Keratinocyte (primary cell): ENCODE data around the gene JAK3. TPM values are rescaled to one million over a fixed set of nuclear protein-coding genes. Genes with fewer than 3 reads are reported as not detected.

Experiments
- DNase-seq: peaks from one replicate; pipeline ENCODE4 v3.0.0-alpha.2; 2011; ENCODE audit warnings: low read depth, missing footprints, low spot score
- FAIRE-seq: peaks from 2 replicates; lab custom pipeline; 2011; peaks lifted over from hg19 to GRCh38; lab: Jason Lieb, UNC
- H2AFZ ChIP-seq: 2 replicates; pipeline ENCODE4 v1.6.0; 2012; ENCODE audit warnings: low read length, control low read depth, inconsistent platforms; ENCODE audit not compliant: control insufficient read depth
- H3K27ac ChIP-seq: 2 replicates; pipeline ENCODE4 v1.5.1; 2011; ENCODE audit warnings: low read length; ENCODE audit not compliant: control insufficient read depth, insufficient read depth
- H3K27me3 ChIP-seq: 3 replicates; pipeline ENCODE4 v1.6.0; 2011; ENCODE audit warnings: low read length; ENCODE audit not compliant: control insufficient read depth, insufficient read depth; ENCODE audit errors: extremely low read depth
- H3K36me3 ChIP-seq, 2 experiments: 2 replicates in 1 of 2; 3 replicates in 1 of 2; pipeline ENCODE4 v1.5.1; 2011; ENCODE audit warnings: low read length in 2 of 2, mild to moderate bottlenecking in 1 of 2; ENCODE audit not compliant: control insufficient read depth in 2 of 2, insufficient read depth in 2 of 2; ENCODE audit errors: extremely low read depth in 1 of 2
- H3K4me1 ChIP-seq: 3 replicates; pipeline ENCODE4 v1.5.1; 2011; ENCODE audit warnings: low read length; ENCODE audit not compliant: control insufficient read depth, insufficient read depth; ENCODE audit errors: extremely low read depth
- H3K4me2 ChIP-seq: 3 replicates; pipeline ENCODE4 v1.6.0; 2011; ENCODE audit warnings: low read depth, low read length; ENCODE audit not compliant: control insufficient read depth, insufficient read depth; ENCODE audit errors: extremely low read depth
- H3K4me3 ChIP-seq, 3 experiments: fragments of 200-600 bp in 1 of 3; sonication (generic) in 1 of 3; 2 replicates in 2 of 3; 3 replicates in 1 of 3; pipeline ENCODE4 v1.5.1; 2011 to 2016; ENCODE audit warnings: low read length in 3 of 3, mild to moderate bottlenecking in 3 of 3, control low read depth in 2 of 3, inconsistent platforms in 1 of 3, low read depth in 1 of 3, mixed read lengths in 1 of 3, mixed run types in 1 of 3, moderate library complexity in 1 of 3; ENCODE audit not compliant: control insufficient read depth in 2 of 3, insufficient read depth in 2 of 3; ENCODE audit errors: extremely low read depth in 1 of 3
- H3K79me2 ChIP-seq: 2 replicates; pipeline ENCODE4 v1.6.0; 2012; ENCODE audit warnings: low read length; ENCODE audit not compliant: control insufficient read depth, insufficient read depth
- H3K9ac ChIP-seq: 3 replicates; pipeline ENCODE4 v1.6.0; 2011; ENCODE audit warnings: low read length; ENCODE audit not compliant: control insufficient read depth, insufficient read depth; ENCODE audit errors: extremely low read depth
- H3K9me1 ChIP-seq: 3 replicates; pipeline ENCODE4 v1.6.0; 2011; ENCODE audit warnings: low read length; ENCODE audit not compliant: control insufficient read depth, insufficient read depth; ENCODE audit errors: extremely low read depth
- H3K9me3 ChIP-seq: 2 replicates; pipeline ENCODE4 v1.5.1; 2012; ENCODE audit warnings: low read depth, low read length; ENCODE audit not compliant: control insufficient read depth
- H4K20me1 ChIP-seq: 3 replicates; pipeline ENCODE4 v1.6.0; 2011; ENCODE audit warnings: low read length; ENCODE audit not compliant: control insufficient read depth, insufficient read depth; ENCODE audit errors: extremely low read depth
- EZH2 ChIP-seq: IDR thresholded peaks from one replicate; pipeline ENCODE4 v1.6.1; 2012; ENCODE audit warnings: inconsistent platforms, mild to moderate bottlenecking, low read length, moderate library complexity
- dilution Hi-C: fragments of 300-500 bp; cut with MboI; formaldehyde crosslinking; loops from one replicate; pipeline ENCODE4 v1.7.0; 2020; ENCODE audit warnings: low sequenced_read_pairs; ENCODE audit not compliant: extremely low pct_ligation_motif_present
- polyA plus RNA-seq, 5 experiments: library from polyadenylated mRNA; depleted of rRNA in 3 of 5; stranded (reverse) in 3 of 5; stranded (forward) in 1 of 5; unstranded in 1 of 5; fragments of >200 nt; gene quantifications; 1 replicate in 1 of 5; 2 replicates in 3 of 5; 3 replicates in 1 of 5; pipeline versions ENCODE4 v1.2.1 to v1.2.3, GENCODE V29; 2011 to 2012; ENCODE audit warnings: missing spikeins in 2 of 5, low read depth in 1 of 5, low replicate concordance in 1 of 5
- TF ChIP-seq, protein P1 (sequence below), 3 experiments: IDR thresholded peaks in 1 of 3; conservative IDR thresholded peaks in 1 of 3; optimal IDR thresholded peaks in 1 of 3; 2 replicates in 2 of 3; 3 replicates in 1 of 3; pipeline versions ENCODE3 to v1.5.1; 2011; ENCODE audit warnings: low read length in 3 of 3, mild to moderate bottlenecking in 3 of 3, moderate library complexity in 2 of 3, control low read depth in 1 of 3, inconsistent platforms in 1 of 3; ENCODE audit not compliant: insufficient read depth in 2 of 3; ENCODE audit errors: extremely low read depth in 1 of 3

JAK3 gene
- polyA plus RNA-seq, 1 donor (not counting 4 experiments of a cell fraction or from before 2014, with no cell fraction given) = 0.37 TPM

DNA sequence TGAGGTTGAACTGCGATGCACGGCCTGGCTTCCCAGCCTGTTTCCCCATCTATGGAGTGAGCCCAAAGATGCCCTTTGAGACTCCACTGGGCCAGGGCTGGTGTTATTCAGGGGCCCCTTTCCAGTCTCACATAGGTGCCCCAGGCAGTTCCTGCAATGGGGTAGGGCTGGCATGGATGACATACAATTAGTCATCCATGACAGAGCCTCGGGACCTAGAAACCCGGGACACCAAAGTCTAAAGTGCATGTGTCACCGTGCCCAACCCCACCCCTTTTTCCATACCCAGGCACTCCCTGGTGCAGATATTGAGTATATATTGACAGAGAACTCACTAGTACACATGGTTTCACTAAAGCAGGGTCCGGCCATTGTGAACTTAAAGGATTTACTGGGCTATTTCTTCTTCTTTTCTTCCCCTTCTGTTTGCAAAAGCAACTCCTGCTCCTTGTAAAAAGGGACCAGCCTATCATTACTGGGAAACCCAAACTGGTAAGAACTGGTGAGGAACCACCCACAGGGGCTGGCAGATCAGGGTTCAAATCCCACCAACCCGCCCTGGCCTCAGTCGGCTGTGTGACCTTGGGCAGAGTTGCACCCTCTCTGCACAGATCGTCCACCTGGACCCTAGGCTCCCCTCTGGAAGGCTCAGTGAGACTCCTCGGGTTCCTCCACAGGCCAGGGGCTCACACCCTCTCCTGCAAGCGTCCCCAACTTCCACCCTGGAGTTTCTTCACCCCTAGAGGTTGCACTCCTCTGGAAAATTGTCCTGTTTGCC is 50.2 kb downstream of the JAK3 start:
- Histone ChIP-seq H3K9ac (peak overlapping the region; percentile 57), H3K36me3 (no peaks in the 10 kb centered on the region), H3K9me1 (no peaks in the 10 kb centered on the region), H3K9me3 (no peaks in the 10 kb centered on the region), H2AFZ (no peak overlapping the region), H3K4me3 (peak overlapping the region in 2 of 3 experiments; percentile 6 to 49), H4K20me1 (no peaks in the 10 kb centered on the region), H3K27ac (peak overlapping the region; percentile 63), H3K4me1 (peaks cover 36% of the 10 kb centered on the region), H3K79me2 (peaks cover 2% of the 10 kb centered on the region), H3K27me3 (no peaks in the 10 kb centered on the region), H3K4me2 (peak overlapping the region; percentile 71)
- dilution Hi-C loops = no loop called here
- DNase-seq = peak; percentile 80
- TF ChIP-seq, protein P1, sequence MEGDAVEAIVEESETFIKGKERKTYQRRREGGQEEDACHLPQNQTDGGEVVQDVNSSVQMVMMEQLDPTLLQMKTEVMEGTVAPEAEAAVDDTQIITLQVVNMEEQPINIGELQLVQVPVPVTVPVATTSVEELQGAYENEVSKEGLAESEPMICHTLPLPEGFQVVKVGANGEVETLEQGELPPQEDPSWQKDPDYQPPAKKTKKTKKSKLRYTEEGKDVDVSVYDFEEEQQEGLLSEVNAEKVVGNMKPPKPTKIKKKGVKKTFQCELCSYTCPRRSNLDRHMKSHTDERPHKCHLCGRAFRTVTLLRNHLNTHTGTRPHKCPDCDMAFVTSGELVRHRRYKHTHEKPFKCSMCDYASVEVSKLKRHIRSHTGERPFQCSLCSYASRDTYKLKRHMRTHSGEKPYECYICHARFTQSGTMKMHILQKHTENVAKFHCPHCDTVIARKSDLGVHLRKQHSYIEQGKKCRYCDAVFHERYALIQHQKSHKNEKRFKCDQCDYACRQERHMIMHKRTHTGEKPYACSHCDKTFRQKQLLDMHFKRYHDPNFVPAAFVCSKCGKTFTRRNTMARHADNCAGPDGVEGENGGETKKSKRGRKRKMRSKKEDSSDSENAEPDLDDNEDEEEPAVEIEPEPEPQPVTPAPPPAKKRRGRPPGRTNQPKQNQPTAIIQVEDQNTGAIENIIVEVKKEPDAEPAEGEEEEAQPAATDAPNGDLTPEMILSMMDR (optimal IDR thresholded peaks at IDR 0.05 in 1 of 3, IDR thresholded peaks at IDR 0.05 in 1 of 3, conservative IDR thresholded peaks at IDR 0.05 in 1 of 3; ENCODE audit: extremely low read depth in 1 of 3, insufficient read depth in 2 of 3, low read length in 3 of 3) = no peak
- TF ChIP-seq EZH2 = no peak
- FAIRE-seq = peak; percentile 85

DNA sequence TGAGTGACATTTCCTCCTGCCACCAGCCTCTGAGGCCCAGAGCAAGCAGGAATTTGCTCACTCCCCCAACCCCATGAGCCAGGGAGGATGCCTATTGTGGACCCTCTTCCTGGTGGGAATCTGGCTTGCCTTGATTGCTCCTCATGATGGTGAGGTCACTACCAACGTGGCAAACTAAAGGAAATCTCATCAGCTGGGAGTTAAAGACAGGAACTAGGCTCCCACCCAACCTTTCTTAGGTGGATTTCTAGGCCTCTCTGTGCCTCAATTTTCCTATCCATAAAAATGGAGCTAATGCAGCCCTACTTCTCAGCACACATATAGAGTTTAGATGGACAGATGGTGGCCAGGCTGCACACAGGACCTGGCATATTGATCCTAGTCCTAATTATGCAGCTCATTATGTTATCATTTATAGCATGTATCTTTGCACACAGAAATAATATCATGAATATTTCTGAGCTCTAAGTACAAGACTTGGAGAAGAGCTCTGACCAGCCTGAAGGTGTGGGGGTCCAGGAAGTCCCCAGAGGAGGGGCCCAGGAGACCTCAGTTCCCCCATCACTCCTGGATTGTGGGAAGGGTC is 50.9 kb downstream of the JAK3 start:
- Histone ChIP-seq H3K4me1 (peaks cover 36% of the 10 kb centered on the region), H3K4me3 (no peak overlapping the region), H3K36me3 (no peaks in the 10 kb centered on the region), H3K4me2 (peak overlapping the region; percentile 71), H3K9me3 (no peaks in the 10 kb centered on the region), H3K79me2 (peaks cover 2% of the 10 kb centered on the region), H2AFZ (no peak overlapping the region), H3K9ac (peak overlapping the region; percentile 29), H4K20me1 (no peaks in the 10 kb centered on the region), H3K27me3 (no peaks in the 10 kb centered on the region), H3K27ac (peak overlapping the region; percentile 63), H3K9me1 (no peaks in the 10 kb centered on the region)
- DNase-seq (no peak), FAIRE-seq (no peak)
- no peak for TF ChIP-seq EZH2
- TF ChIP-seq, protein P1 (optimal IDR thresholded peaks at IDR 0.05 in 1 of 3, IDR thresholded peaks at IDR 0.05 in 1 of 3, conservative IDR thresholded peaks at IDR 0.05 in 1 of 3; ENCODE audit: extremely low read depth in 1 of 3, insufficient read depth in 2 of 3, low read length in 3 of 3) = no peak
- dilution Hi-C loops = no loop called here
